ENCODE data around the gene CYREN. TPM values are rescaled to one million over a fixed set of nuclear protein-coding genes. Genes with fewer than 3 reads are reported as not detected.
"Not testable (repeated sequence)": the region's sequence is repeated elsewhere in the genome, so short reads cannot be mapped to it uniquely, and the experiment has no call there.

The CYREN gene
- total RNA-seq, 1 donor from 2014 or later = 12.7 TPM

GRCh38 chr7:135159359-135160085, 11.0 kb downstream of the CYREN start:
- DNase-seq (ENCODE audit: low read depth in 2 of 2) = no peak

- no peak for DNase-seq (ENCODE audit: low read depth in 2 of 2)
Measured at GRCh38 chr7:135158874-135159273, 11.6 kb downstream of the CYREN start.

GRCh38 chr7:135158141-135158655, 12.3 kb downstream of the CYREN start:
- no peak for DNase-seq (ENCODE audit: low read depth in 2 of 2)

GRCh38 chr7:135156290-135156689, 14.2 kb downstream of the CYREN start:
- no peak for DNase-seq (ENCODE audit: low read depth in 2 of 2)

GRCh38 chr7:135154734-135155133, 15.8 kb downstream of the CYREN start:
- no peak for DNase-seq (ENCODE audit: low read depth in 2 of 2)

- DNase-seq (ENCODE audit: low read depth in 2 of 2) = no peak
Measured at GRCh38 chr7:135152442-135152841, 18.1 kb downstream of the CYREN start.

- DNase-seq (ENCODE audit: low read depth in 2 of 2) = peak in 1 of 2 donors; percentile 50
Measured at GRCh38 chr7:135151533-135151932, 19.0 kb downstream of the CYREN start.

- DNase-seq (ENCODE audit: low read depth in 2 of 2) = peak in 1 of 2 donors; percentile 71
Measured at GRCh38 chr7:135151132-135151531, 19.4 kb downstream of the CYREN start.

GRCh38 chr7:135150072-135150782, 20.3 kb downstream of the CYREN start:
- peak in 1 of 2 donors; percentile 45 for DNase-seq (ENCODE audit: low read depth in 2 of 2)

- peak; percentile 92 to 95 for DNase-seq (ENCODE audit: low read depth in 2 of 2)
Measured at GRCh38 chr7:135147899-135148721, 22.4 kb downstream of the CYREN start, which contains the start of gene TMEM140. TSS of gene TMEM140 (plus strand) at chr7:135148072. CDS start at chr7:135164442, 16,370 bp downstream.

- peak; percentile 61 to 81 for DNase-seq (ENCODE audit: low read depth in 2 of 2)
Measured at GRCh38 chr7:135147341-135147898, 23.1 kb downstream of the CYREN start.

- peak in 1 of 2 donors; percentile 82 for DNase-seq (ENCODE audit: low read depth in 2 of 2)
Measured at GRCh38 chr7:135143885-135144668, 26.4 kb downstream of the CYREN start.

GRCh38 chr7:135129579-135129978, 40.9 kb downstream of the CYREN start:
- no peak for DNase-seq (ENCODE audit: low read depth in 2 of 2)

GRCh38 chr7:135128931-135129330, 41.6 kb downstream of the CYREN start:
- DNase-seq (ENCODE audit: low read depth in 2 of 2) = no peak

- DNase-seq (ENCODE audit: low read depth in 2 of 2) = not testable (repeated sequence)
Measured at GRCh38 chr7:135124631-135125030, 45.9 kb downstream of the CYREN start.

- no peak for DNase-seq (ENCODE audit: low read depth in 2 of 2)
Measured at GRCh38 chr7:135121868-135122267, 48.6 kb downstream of the CYREN start.

GRCh38 chr7:135117096-135117495, 53.4 kb downstream of the CYREN start:
- DNase-seq (ENCODE audit: low read depth in 2 of 2) = no peak

Data from dermis microvascular lymphatic vessel endothelial cell (primary cell).